OCI-LY1 (cell line): ENCODE measurements around the gene ARID5B.

Experiments
- H2AFZ ChIP-seq: fragments of 200-600 bp; sonication (generic), shearing (Covaris generic); 2 replicates; pipeline ENCODE4 v1.6.0; 2014; ENCODE audit warnings: antibody characterized with exemption, mild to moderate bottlenecking, low read length
- H3F3A ChIP-seq: fragments of 200-600 bp; sonication (generic), shearing (Covaris generic); 2 replicates; pipeline ENCODE4 v1.6.0; 2014; ENCODE audit warnings: mild to moderate bottlenecking, antibody characterized with exemption, low read length, moderate library complexity; ENCODE audit not compliant: insufficient read depth
- H3K27ac ChIP-seq: fragments of 200-600 bp; sonication (generic); 2 replicates; pipeline ENCODE4 v1.5.1; 2014; ENCODE audit warnings: low read length, mixed run types, mild to moderate bottlenecking, low read depth; ENCODE audit not compliant: poor library complexity, severe bottlenecking
- H3K27me3 ChIP-seq: fragments of 200-600 bp; sonication (generic); 2 replicates; pipeline ENCODE4 v1.6.0; 2014; ENCODE audit warnings: antibody characterized with exemption, mild to moderate bottlenecking, low read length, moderate library complexity; ENCODE audit not compliant: insufficient read depth
- H3K36me3 ChIP-seq: fragments of 200-600 bp; sonication (generic); 2 replicates; pipeline ENCODE4 v1.6.1; 2014; ENCODE audit warnings: mild to moderate bottlenecking, antibody characterized with exemption, low read length, moderate library complexity, mixed read lengths; ENCODE audit not compliant: insufficient read depth
- H3K4me1 ChIP-seq: fragments of 200-600 bp; sonication (generic); 2 replicates; pipeline ENCODE4 v1.5.1; 2014; ENCODE audit warnings: mild to moderate bottlenecking, low read length, moderate library complexity; ENCODE audit not compliant: insufficient read depth, severe bottlenecking
- H3K4me2 ChIP-seq: fragments of 200-600 bp; sonication (generic), shearing (Covaris generic); 2 replicates; pipeline ENCODE4 v1.6.1; 2014; ENCODE audit warnings: low read length
- H3K4me3 ChIP-seq: fragments of 200-600 bp; sonication (generic); 2 replicates; pipeline ENCODE4 v1.5.1; 2014; ENCODE audit warnings: low read length, low read depth, mild to moderate bottlenecking, mixed read lengths; ENCODE audit not compliant: poor library complexity, severe bottlenecking
- H3K79me2 ChIP-seq: fragments of 200-600 bp; shearing (Covaris generic); 2 replicates; pipeline ENCODE4 v1.6.1; 2016; ENCODE audit warnings: mixed run types, low read length, mixed read lengths; ENCODE audit not compliant: insufficient read depth
- H3K9ac ChIP-seq: fragments of 200-600 bp; sonication (generic), shearing (Covaris generic); 2 replicates; pipeline ENCODE4 v1.6.1; 2014; ENCODE audit warnings: mild to moderate bottlenecking, low read length, mixed read lengths
- H3K9me2 ChIP-seq: fragments of 200-600 bp; sonication (generic), shearing (Covaris generic); 2 replicates; pipeline ENCODE4 v1.6.1; 2014; ENCODE audit warnings: low read depth, mild to moderate bottlenecking, low read length, mixed read lengths
- H3K9me3 ChIP-seq: fragments of 200-600 bp; shearing (Covaris generic); 2 replicates; pipeline ENCODE4 v1.6.1; 2014; ENCODE audit warnings: low read length, mixed read lengths
- H4K20me1 ChIP-seq: fragments of 200-600 bp; sonication (generic), shearing (Covaris generic); 2 replicates; pipeline ENCODE4 v1.6.0; 2016; ENCODE audit warnings: mild to moderate bottlenecking, low read length; ENCODE audit not compliant: insufficient read depth
- CTCF ChIP-seq: fragments of 200-600 bp; sonication (generic), shearing (Covaris generic); IDR thresholded peaks from 2 replicates; pipeline ENCODE4 v1.5.1; 2017; ENCODE audit warnings: mild to moderate bottlenecking, antibody characterized with exemption, low read length, moderate library complexity, mixed read lengths
- EZH2 ChIP-seq: fragments of 200-600 bp; sonication (generic), shearing (Covaris generic); IDR thresholded peaks from 2 replicates; pipeline ENCODE4 v1.8.0; 2017; ENCODE audit warnings: borderline replicate concordance, mixed run types, mild to moderate bottlenecking, antibody characterized with exemption, low read length, moderate library complexity, mixed read lengths

The ARID5B gene

DNA sequence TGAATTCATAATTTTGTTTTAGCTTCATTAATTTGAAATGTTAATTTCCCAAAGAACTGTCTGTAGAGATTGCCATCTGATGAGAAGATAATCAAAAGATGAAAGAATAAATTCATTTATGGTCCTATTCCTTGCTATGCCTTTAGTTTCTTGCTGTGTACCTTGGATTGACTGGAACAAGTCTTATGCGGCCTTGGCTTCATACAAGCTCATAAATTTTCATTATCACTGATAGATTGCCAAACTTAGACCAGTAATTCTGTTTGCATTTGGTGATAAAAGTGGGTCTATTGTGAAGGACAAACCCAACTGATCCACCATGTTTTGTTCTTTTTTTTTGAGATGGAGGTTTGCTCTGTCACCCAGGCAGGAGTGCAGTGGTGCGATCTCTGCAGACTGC lies 48.2 kb downstream of the ARID5B start:
- Histone ChIP-seq H3K27me3 (no peaks in the 10 kb centered on the region), H2AFZ (no peak overlapping the region), H3K36me3 (peaks cover 64% of the 10 kb centered on the region), H3K79me2 (no peaks in the 10 kb centered on the region), H3K27ac (no peak overlapping the region), H3K4me2 (no peak overlapping the region), H3K4me3 (no peak overlapping the region), H3F3A (no peaks in the 10 kb centered on the region), H3K4me1 (peaks cover 50% of the 10 kb centered on the region), H3K9me3 (no peaks in the 10 kb centered on the region), H4K20me1 (no peaks in the 10 kb centered on the region), H3K9ac (no peak overlapping the region), H3K9me2 (no peaks in the 10 kb centered on the region)
- TF ChIP-seq EZH2 (no peak), CTCF (no peak)

GRCh38 chr10:61950449-61951143 lies 49.1 kb downstream of the ARID5B start:
- Histone ChIP-seq H3K27ac (peak overlapping the region; percentile 45), H3K9me2 (no peaks in the 10 kb centered on the region), H3F3A (no peaks in the 10 kb centered on the region), H3K27me3 (no peaks in the 10 kb centered on the region), H3K4me3 (no peak overlapping the region), H3K4me2 (no peak overlapping the region), H2AFZ (no peak overlapping the region), H3K9ac (no peak overlapping the region; the same call in 1 of the 2 replicates), H3K36me3 (peaks cover 67% of the 10 kb centered on the region), H4K20me1 (no peaks in the 10 kb centered on the region), H3K79me2 (peaks cover 3% of the 10 kb centered on the region; the same call in 1 of the 2 replicates), H3K4me1 (peaks cover 50% of the 10 kb centered on the region), H3K9me3 (no peaks in the 10 kb centered on the region)
- no peak for TF ChIP-seq CTCF

DNA sequence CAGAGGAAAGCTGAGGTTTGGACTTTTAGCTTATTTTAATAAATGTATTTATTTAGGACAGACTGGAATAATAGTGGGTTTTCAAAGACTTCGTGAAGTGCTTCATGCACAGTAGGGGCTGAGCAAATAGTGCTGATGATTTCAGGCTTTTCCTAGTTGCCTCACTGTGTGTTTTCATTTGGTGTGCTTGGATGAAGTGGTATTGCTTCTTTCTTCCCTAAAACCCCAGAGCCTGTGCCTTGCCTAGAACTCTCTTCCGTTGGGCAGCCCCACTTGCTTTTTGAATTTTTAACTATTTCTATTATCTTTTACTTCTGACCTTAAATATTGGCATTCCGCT lies 49.6 kb downstream of the ARID5B start:
- no peak overlapping the region; the same call in 1 of the 2 replicates for H3K9ac ChIP-seq
- H3K9me3 ChIP-seq: no peaks in the 10 kb centered on the region
- peaks cover 55% of the 10 kb centered on the region for H3K4me1 ChIP-seq
- TF ChIP-seq EZH2: no peak
- TF ChIP-seq CTCF: no peak
- H3K9me2 ChIP-seq: no peaks in the 10 kb centered on the region
- no peaks in the 10 kb centered on the region for H4K20me1 ChIP-seq
- peak overlapping the region; percentile 45 for H3K27ac ChIP-seq
- peaks cover 3% of the 10 kb centered on the region; the same call in 1 of the 2 replicates for H3K79me2 ChIP-seq
- H3K27me3 ChIP-seq: no peaks in the 10 kb centered on the region
- H3K4me3 ChIP-seq: no peak overlapping the region
- H3F3A ChIP-seq: no peaks in the 10 kb centered on the region
- H3K36me3 ChIP-seq: peaks cover 64% of the 10 kb centered on the region
- H2AFZ ChIP-seq: no peak overlapping the region
- H3K4me2 ChIP-seq: no peak overlapping the region
